ENCODE results near the gene CUEDC1.

- TF ChIP-seq CTCF (IDR thresholded peaks at IDR 0.05): no peak
- TF ChIP-seq POLR2A (IDR thresholded peaks at IDR 0.05): no peak
Observed at GRCh38 chr17:57888311-57889216, 66.6 kb downstream of the CUEDC1 start.

Data from transverse colon (tissue), 3 donors.